Measurements from ENCODE around the gene WDR74.

WDR74 gene

GRCh38 chr11:62839050-62839945 is at the start of gene WDR74:
Gene WDR74, minus strand, starts transcription at chr11:62839590. Its CDS starts 20 bp downstream, at chr11:62839570.
- H3K27me3 ChIP-seq (ENCODE audit: insufficient read depth, low read length, poor library complexity), result no peaks in the 10 kb centered on the region
- H3K9me3 ChIP-seq (ENCODE audit: insufficient read depth, low read length, severe bottlenecking), result no peaks in the 10 kb centered on the region
- peak within 1 kb of the TSS; percentile 99 for H3K27ac ChIP-seq (ENCODE audit: low read length)
- peak within 1 kb of the TSS; percentile 90 to 92 for H3K4me3 ChIP-seq (ENCODE audit: low read depth in 1 of 2, low read length in 2 of 2)
- peak within 1 kb of the TSS; percentile 67 for H3K4me2 ChIP-seq (ENCODE audit: insufficient read depth, low read length)
- TF ChIP-seq EZH2 (IDR thresholded peaks at IDR 0.05; ENCODE audit: borderline replicate concordance, low read depth, low read length, severe bottlenecking), result no peak
- TF ChIP-seq, protein P1, sequence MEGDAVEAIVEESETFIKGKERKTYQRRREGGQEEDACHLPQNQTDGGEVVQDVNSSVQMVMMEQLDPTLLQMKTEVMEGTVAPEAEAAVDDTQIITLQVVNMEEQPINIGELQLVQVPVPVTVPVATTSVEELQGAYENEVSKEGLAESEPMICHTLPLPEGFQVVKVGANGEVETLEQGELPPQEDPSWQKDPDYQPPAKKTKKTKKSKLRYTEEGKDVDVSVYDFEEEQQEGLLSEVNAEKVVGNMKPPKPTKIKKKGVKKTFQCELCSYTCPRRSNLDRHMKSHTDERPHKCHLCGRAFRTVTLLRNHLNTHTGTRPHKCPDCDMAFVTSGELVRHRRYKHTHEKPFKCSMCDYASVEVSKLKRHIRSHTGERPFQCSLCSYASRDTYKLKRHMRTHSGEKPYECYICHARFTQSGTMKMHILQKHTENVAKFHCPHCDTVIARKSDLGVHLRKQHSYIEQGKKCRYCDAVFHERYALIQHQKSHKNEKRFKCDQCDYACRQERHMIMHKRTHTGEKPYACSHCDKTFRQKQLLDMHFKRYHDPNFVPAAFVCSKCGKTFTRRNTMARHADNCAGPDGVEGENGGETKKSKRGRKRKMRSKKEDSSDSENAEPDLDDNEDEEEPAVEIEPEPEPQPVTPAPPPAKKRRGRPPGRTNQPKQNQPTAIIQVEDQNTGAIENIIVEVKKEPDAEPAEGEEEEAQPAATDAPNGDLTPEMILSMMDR (IDR thresholded peaks at IDR 0.05; ENCODE audit: borderline replicate concordance, extremely low read depth, low read length, poor library complexity, severe bottlenecking), result no peak
- H4K20me1 ChIP-seq (ENCODE audit: insufficient read depth, low read length), result peaks cover 2% of the 10 kb centered on the region; the same call in 1 of the 2 replicates
- peaks cover 36% of the 10 kb centered on the region for H3K36me3 ChIP-seq (ENCODE audit: insufficient read depth, low read length)
- H3K9ac ChIP-seq (ENCODE audit: low read depth, low read length), result peak within 1 kb of the TSS; percentile 85
- peaks cover 58% of the 10 kb centered on the region for H3K4me1 ChIP-seq (ENCODE audit: insufficient read depth, low read length)
- peak; percentile 47 for ATAC-seq (ENCODE audit: insufficient read depth, low read depth)
- peaks cover 39% of the 10 kb centered on the region for H3K79me2 ChIP-seq (ENCODE audit: insufficient read depth, low read length)
- H2AFZ ChIP-seq (ENCODE audit: low read depth, low read length), result peak within 1 kb of the TSS; percentile 92
- DNase-seq, result peak; percentile 93

GRCh38 chr11:62889126-62889483 is 49.7 kb upstream of the WDR74 start:
- Histone ChIP-seq H2AFZ (ENCODE audit: low read depth, low read length) (no peak overlapping the region), H3K4me2 (ENCODE audit: insufficient read depth, low read length) (no peak overlapping the region), H3K4me1 (ENCODE audit: insufficient read depth, low read length) (peaks cover 26% of the 10 kb centered on the region), H3K9ac (ENCODE audit: low read depth, low read length) (no peak overlapping the region), H4K20me1 (ENCODE audit: insufficient read depth, low read length) (peaks cover 58% of the 10 kb centered on the region), H3K36me3 (ENCODE audit: insufficient read depth, low read length) (peaks cover 53% of the 10 kb centered on the region), H3K4me3 (ENCODE audit: low read depth in 1 of 2, low read length in 2 of 2) (no peak overlapping the region), H3K27me3 (ENCODE audit: insufficient read depth, low read length, poor library complexity) (no peaks in the 10 kb centered on the region), H3K9me3 (ENCODE audit: insufficient read depth, low read length, severe bottlenecking) (no peaks in the 10 kb centered on the region), H3K27ac (ENCODE audit: low read length) (no peak overlapping the region), H3K79me2 (ENCODE audit: insufficient read depth, low read length) (peaks cover 31% of the 10 kb centered on the region)
- ATAC-seq (ENCODE audit: insufficient read depth, low read depth) (peak; percentile 25), DNase-seq (no peak)
- TF ChIP-seq, protein P1 (IDR thresholded peaks at IDR 0.05; ENCODE audit: borderline replicate concordance, extremely low read depth, low read length, poor library complexity, severe bottlenecking), result no peak

DNA sequence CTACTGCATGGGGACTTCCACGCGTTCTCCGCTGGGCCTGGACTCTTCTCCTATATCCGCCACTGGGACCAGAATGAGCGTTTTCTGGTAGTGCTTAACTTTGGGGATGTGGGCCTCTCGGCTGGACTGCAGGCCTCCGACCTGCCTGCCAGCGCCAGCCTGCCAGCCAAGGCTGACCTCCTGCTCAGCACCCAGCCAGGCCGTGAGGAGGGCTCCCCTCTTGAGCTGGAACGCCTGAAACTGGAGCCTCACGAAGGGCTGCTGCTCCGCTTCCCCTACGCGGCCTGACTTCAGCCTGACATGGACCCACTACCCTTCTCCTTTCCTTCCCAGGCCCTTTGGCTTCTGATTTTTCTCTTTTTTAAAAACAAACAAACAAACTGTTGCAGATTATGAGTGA is 49.0 kb upstream of the WDR74 start:
- H3K4me3 ChIP-seq (ENCODE audit: low read depth in 1 of 2, low read length in 2 of 2), result no peak overlapping the region
- peaks cover 60% of the 10 kb centered on the region for H3K36me3 ChIP-seq (ENCODE audit: insufficient read depth, low read length)
- H3K9ac ChIP-seq (ENCODE audit: low read depth, low read length), result no peak overlapping the region
- no peak for DNase-seq
- no peak for TF ChIP-seq EZH2 (IDR thresholded peaks at IDR 0.05; ENCODE audit: borderline replicate concordance, low read depth, low read length, severe bottlenecking)
- TF ChIP-seq, protein P1 (IDR thresholded peaks at IDR 0.05; ENCODE audit: borderline replicate concordance, extremely low read depth, low read length, poor library complexity, severe bottlenecking), result no peak
- no peak overlapping the region for H2AFZ ChIP-seq (ENCODE audit: low read depth, low read length)
- H3K4me1 ChIP-seq (ENCODE audit: insufficient read depth, low read length), result peaks cover 33% of the 10 kb centered on the region
- H3K27ac ChIP-seq (ENCODE audit: low read length), result no peak overlapping the region
- H3K9me3 ChIP-seq (ENCODE audit: insufficient read depth, low read length, severe bottlenecking), result no peaks in the 10 kb centered on the region
- no peak for ATAC-seq (ENCODE audit: insufficient read depth, low read depth)
- no peak overlapping the region for H3K4me2 ChIP-seq (ENCODE audit: insufficient read depth, low read length)
- H3K27me3 ChIP-seq (ENCODE audit: insufficient read depth, low read length, poor library complexity), result no peaks in the 10 kb centered on the region
- H3K79me2 ChIP-seq (ENCODE audit: insufficient read depth, low read length), result peaks cover 38% of the 10 kb centered on the region
- peaks cover 65% of the 10 kb centered on the region for H4K20me1 ChIP-seq (ENCODE audit: insufficient read depth, low read length)
